IgD-negative memory B cell (primary cell): ENCODE data around the gene KCNIP1. TPM values are rescaled to one million over a fixed set of nuclear protein-coding genes. Genes with fewer than 3 reads are reported as not detected.
A peak's percentile ranks its signal among the peaks of the same experiment; 100 is the strongest.

Experiments used
- H3K27ac Mint-ChIP-seq, 3 donors: one replicate each; pipeline ENCODE4 v1.8.0; 2020 to 2022; ENCODE audit warnings: mild to moderate bottlenecking in 3 of 3, mixed read lengths in 3 of 3, moderate library complexity in 1 of 3
- H3K27me3 Mint-ChIP-seq: one replicate; pipeline ENCODE4 v1.8.0; 2021; ENCODE audit warnings: mixed read lengths
- H3K36me3 Mint-ChIP-seq: one replicate; pipeline ENCODE4 v1.8.0; 2020; ENCODE audit warnings: mild to moderate bottlenecking, mixed read lengths
- H3K4me1 Mint-ChIP-seq, 3 donors: one replicate each; pipeline ENCODE4 v1.8.0; 2020 to 2022; ENCODE audit warnings: mixed read lengths in 3 of 3, mild to moderate bottlenecking in 1 of 3
- H3K4me3 Mint-ChIP-seq, 4 donors: one replicate each; pipeline ENCODE4 v1.8.0; 2020 to 2022; ENCODE audit warnings: mild to moderate bottlenecking in 4 of 4, mixed read lengths in 4 of 4, moderate library complexity in 3 of 4
- H3K9me3 Mint-ChIP-seq, 3 donors: one replicate each; pipeline ENCODE4 v1.8.0; 2020 to 2021; ENCODE audit warnings: mixed read lengths in 3 of 3, mild to moderate bottlenecking in 1 of 3
- polyA plus RNA-seq: library from polyadenylated mRNA; unstranded; fragments of 300-500 nt; fragmentation: Illumina TruSeq; gene quantifications from one replicate; pipeline ENCODE4 v1.2.3, GENCODE V29; 2021

The KCNIP1 gene
- polyA plus RNA-seq, 1 donor from 2014 or later = not detected

DNA sequence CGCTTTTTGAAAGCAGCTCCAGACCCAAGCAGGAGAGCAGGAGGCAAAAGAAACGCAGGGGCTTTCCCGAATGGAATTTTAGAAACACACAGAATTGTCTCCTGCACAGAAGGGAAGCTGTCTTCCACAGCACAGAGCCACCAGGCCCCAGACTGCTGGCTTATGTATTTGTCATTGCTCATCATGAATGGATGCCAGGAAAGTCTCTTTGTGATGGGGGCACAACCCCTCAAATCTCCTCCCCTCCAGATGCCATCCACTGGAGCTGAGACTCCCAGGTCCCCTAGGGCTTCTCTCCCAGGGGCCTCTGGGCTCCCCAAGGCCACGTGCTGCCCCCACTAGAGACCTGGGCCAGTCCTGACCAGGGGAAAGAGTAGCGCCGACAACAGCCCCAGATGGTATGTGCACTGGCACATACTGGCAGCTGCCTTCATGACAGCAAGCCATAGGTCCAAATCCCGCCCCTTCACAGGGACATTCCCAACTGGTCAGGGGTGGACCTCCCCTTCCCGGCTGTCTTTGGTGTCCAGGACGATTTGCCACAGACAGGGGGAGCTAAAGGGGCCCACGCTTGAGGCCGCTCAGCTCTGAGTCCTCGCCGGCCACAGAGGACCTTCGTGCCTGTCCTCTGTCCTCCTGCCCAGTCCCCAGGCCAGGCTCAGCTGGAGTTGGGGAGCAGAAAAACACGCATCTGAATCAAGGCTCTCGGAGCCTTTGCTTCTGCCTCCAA lies 127.8 kb downstream of the KCNIP1 start:
- H3K36me3 Mint-ChIP-seq = no peaks in the 10 kb centered on the region
- no peaks in the 10 kb centered on the region for H3K9me3 Mint-ChIP-seq
- H3K27me3 Mint-ChIP-seq = peaks cover 23% of the 10 kb centered on the region

DNA sequence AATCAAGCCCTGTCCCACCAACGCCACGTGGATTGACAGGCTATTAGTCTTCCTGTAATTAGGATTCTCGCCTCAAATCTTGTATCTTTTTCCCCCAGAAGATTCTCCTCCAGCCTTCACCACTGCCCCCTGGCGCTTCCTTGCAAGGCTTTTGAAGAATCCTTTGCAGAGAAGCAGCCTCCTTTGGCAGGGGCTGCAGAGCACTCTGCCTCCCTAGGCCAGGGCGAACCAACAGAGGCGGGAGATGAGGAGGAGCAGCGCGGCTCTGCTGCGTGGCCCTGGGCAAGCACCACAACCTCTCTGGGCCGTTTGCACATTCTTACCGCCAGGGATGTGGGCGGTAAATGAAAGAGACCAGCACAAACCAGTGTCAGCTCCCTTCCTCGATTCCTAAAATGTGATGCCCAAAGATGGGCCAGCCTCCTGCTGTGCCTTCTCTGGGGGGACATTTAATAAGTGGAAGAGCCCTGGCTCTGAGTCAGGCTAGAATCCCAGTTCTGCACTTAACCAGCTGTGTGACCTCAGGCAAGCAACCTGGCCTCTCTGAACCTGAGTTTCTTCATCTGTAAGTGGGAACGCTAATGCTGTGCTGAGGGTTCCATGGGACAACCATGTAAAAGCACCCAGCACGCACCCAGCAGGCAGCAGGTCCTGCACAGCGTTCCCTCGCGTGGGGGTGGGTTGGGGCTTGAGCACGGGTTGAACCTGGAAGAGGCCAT lies 128.6 kb downstream of the KCNIP1 start:
- Mint-ChIP-seq H3K27ac (peak overlapping the region in 1 of 3 donors; percentile 29), H3K4me3 (no peak overlapping the region), H3K9me3 (no peaks in the 10 kb centered on the region), H3K4me1 (peaks cover 8 to 11% (median 9%) of the 10 kb centered on the region in 3 donors), H3K36me3 (no peaks in the 10 kb centered on the region), H3K27me3 (peaks cover 24% of the 10 kb centered on the region)

More for the DNA sequence above, 127.8 kb downstream of the KCNIP1 start:
- no peak overlapping the region for H3K4me3 Mint-ChIP-seq
- peaks cover 8 to 11% (median 9%) of the 10 kb centered on the region in 3 donors for H3K4me1 Mint-ChIP-seq
- peak overlapping the region in 1 of 3 donors; percentile 29 for H3K27ac Mint-ChIP-seq

DNA sequence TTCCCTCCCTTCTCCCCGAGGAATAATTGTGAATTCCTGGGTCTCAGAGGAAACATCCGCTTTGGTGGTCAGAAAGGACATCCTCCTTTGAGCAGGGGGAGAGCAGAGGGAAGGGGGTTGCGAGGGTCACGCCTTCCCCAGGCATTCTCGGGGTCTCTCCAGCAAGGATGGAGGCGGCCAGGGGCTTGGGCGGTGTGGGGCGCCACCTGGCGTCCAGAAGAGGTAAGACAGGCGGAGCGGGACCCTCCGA lies 129.1 kb downstream of the KCNIP1 start:
- peak overlapping the region in 3 of 4 donors; percentile 32 to 84 (median 56) for H3K4me3 Mint-ChIP-seq
- H3K27me3 Mint-ChIP-seq = peaks cover 24% of the 10 kb centered on the region
- H3K9me3 Mint-ChIP-seq = no peaks in the 10 kb centered on the region
- peaks cover 8 to 11% (median 9%) of the 10 kb centered on the region in 3 donors for H3K4me1 Mint-ChIP-seq
- H3K36me3 Mint-ChIP-seq = no peaks in the 10 kb centered on the region
- no peak overlapping the region for H3K27ac Mint-ChIP-seq

DNA sequence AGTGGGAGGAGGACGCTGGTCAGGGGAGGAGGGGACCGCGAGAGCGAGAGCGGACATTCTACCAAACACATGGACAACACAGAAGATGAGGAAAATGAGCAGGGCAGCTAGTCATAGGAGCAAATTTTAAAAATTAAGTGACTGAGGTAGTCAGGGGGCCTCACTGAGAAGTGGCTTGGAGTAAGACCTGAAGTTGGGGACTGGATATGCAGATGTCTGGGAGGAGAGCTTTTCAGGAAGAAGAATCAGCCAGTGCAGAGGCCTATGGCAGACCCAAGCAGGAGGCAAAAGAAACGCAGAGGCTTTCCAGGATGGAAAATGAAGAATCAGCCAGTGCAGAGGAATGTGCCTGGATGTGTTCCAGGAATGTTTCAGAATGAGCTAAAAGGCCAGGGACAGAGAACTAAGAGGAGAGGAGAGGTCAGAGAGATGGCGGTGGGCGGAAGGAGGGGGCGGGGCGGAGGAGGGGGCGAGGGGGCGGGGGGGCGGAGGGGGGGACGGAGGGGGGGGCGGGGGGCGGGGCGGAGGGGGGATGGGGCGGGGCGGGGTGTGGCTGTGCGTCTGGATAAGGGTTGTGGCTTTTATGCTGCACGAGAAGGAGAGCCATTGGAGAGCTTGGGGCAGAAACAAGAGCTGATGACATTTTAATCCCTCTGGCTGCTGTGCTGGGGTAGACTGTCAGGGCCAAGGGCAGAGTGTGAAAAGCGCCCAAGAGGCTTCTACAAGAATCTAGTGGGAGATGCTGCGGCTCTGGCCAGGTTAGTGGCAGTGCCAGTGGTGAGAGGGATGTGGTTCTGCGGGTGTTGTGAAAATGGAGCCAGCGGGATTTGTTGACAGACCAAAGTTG lies 129.6 kb downstream of the KCNIP1 start:
- Mint-ChIP-seq H3K27ac (no peak overlapping the region), H3K36me3 (no peaks in the 10 kb centered on the region)

DNA sequence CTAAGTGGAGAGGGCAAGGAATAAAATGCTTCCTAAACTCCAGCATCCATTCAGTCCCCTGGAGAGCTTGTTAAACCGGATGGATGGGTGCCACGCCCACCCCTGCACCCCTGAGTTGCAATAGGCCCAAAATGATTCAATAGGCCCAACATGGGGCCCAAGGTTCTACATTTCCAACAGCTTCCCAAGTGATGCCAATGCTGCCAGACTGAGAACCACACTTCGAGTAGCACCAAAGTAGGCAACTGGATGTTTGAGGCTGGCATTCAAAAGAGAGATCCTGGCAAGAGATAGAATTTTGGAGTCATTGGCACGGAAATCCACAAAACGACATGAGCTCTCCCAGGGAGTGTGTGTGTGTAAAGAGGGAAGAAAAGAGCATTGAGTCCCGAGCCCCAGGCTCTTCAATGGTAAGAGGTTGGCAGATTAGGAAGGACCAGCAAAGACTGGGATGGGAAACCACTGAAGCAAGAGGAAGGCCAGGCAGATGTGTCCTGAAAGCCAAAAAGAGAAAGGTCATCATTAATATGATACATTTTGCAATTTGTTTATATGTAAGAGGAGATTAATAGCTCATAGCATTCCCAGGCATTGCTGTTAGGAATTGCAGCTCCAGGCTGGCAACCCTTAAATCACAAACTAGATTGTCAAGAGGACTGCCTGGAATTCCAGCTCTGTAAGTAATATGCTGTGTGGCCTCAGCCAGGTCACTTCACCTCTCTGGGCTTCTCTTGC lies 130.6 kb downstream of the KCNIP1 start:
- Mint-ChIP-seq H3K4me1 (peaks cover 8 to 11% (median 9%) of the 10 kb centered on the region in 3 donors), H3K27ac (no peak overlapping the region), H3K4me3 (no peak overlapping the region), H3K36me3 (no peaks in the 10 kb centered on the region), H3K27me3 (peaks cover 25% of the 10 kb centered on the region), H3K9me3 (no peaks in the 10 kb centered on the region)

More for the DNA sequence above, 129.6 kb downstream of the KCNIP1 start:
- peaks cover 8 to 11% (median 9%) of the 10 kb centered on the region in 3 donors for H3K4me1 Mint-ChIP-seq
- peaks cover 25% of the 10 kb centered on the region for H3K27me3 Mint-ChIP-seq
- peak overlapping the region in 3 of 4 donors; percentile 32 to 84 (median 56) for H3K4me3 Mint-ChIP-seq
- no peaks in the 10 kb centered on the region for H3K9me3 Mint-ChIP-seq

DNA sequence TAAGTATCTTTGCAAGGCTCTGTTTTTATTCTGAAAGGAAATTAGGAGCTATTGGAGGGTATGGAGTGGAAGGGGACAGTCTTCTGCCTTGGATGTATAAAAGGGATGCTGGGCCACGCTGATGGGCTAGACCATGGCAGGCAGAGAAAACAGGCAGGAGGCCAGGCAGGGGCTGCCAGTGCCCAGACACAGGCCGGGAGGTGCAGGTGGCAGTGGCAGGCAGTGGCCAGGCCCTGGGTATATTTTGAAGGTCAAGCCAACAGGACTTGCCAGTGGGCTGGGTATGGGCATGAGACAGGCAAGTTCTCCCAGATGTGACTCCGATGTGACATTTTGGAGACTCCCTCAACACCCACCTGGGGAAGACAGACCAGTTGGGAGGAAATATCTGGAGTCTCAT lies 131.9 kb downstream of the KCNIP1 start:
- no peaks in the 10 kb centered on the region for H3K36me3 Mint-ChIP-seq
- peaks cover 8 to 11% (median 9%) of the 10 kb centered on the region in 3 donors for H3K4me1 Mint-ChIP-seq
- H3K9me3 Mint-ChIP-seq = no peaks in the 10 kb centered on the region
- H3K4me3 Mint-ChIP-seq = no peak overlapping the region
- H3K27me3 Mint-ChIP-seq = peaks cover 23% of the 10 kb centered on the region
- no peak overlapping the region for H3K27ac Mint-ChIP-seq

DNA sequence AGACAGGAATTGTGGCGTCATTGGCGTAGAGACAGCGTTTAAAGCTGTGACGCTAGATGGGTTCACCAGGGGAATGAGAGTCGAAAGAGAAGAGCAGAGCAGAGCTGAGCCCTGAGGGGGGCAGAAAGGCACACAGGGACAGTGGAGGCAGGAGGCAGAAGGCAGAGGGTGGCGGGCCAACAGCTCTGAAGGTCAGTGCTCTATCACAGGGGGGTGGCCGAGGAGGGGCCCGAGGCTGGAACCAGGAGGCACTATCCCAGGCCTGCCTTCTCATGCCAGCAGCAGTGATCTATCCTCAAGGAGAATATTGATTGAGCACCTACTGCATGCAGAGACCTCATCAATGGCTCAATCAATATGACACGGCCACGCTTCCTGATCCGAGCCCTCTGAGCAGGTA lies 132.4 kb downstream of the KCNIP1 start:
- H3K9me3 Mint-ChIP-seq = no peaks in the 10 kb centered on the region
- H3K27me3 Mint-ChIP-seq = peaks cover 23% of the 10 kb centered on the region
- H3K4me1 Mint-ChIP-seq = peaks cover 8 to 11% (median 9%) of the 10 kb centered on the region in 3 donors
- no peaks in the 10 kb centered on the region for H3K36me3 Mint-ChIP-seq
- no peak overlapping the region for H3K27ac Mint-ChIP-seq
- peak overlapping the region in 1 of 4 donors; percentile 21 for H3K4me3 Mint-ChIP-seq

DNA sequence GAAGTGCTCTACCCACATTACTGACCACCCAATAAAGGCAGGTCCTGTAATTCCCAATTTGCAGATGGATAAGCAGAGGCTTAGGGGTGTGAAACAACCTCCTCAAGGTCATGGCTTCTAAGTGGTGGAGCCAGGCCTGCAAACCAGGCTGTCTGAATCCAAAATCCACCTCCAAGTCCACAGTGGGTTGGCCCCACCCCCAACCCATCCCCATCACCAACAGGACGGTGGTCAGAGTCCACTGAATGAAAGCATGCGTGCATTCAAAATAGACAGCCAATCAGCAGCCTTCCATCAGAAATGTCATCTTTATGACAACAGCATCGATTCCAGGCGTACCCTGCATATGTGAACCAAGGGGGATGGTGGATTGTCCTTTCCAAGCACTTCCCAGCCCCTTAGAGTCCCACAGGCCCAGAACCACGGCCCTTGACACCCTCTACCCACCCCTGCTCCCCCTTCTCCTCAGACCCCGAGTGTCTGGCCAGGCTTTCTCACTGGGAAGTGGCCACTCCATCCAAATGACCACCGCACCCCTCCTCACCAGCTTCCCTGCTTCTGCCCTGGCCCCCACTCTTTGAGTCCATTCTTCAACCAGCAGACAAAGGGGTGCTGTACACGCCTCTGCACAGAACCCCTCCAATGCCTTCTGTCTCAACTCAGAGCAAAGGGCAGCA lies 133.1 kb downstream of the KCNIP1 start:
- Mint-ChIP-seq H3K4me3 (no peak overlapping the region), H3K27ac (no peak overlapping the region), H3K36me3 (no peaks in the 10 kb centered on the region), H3K9me3 (no peaks in the 10 kb centered on the region), H3K4me1 (peaks cover 8 to 11% (median 9%) of the 10 kb centered on the region in 3 donors), H3K27me3 (peaks cover 23% of the 10 kb centered on the region)

DNA sequence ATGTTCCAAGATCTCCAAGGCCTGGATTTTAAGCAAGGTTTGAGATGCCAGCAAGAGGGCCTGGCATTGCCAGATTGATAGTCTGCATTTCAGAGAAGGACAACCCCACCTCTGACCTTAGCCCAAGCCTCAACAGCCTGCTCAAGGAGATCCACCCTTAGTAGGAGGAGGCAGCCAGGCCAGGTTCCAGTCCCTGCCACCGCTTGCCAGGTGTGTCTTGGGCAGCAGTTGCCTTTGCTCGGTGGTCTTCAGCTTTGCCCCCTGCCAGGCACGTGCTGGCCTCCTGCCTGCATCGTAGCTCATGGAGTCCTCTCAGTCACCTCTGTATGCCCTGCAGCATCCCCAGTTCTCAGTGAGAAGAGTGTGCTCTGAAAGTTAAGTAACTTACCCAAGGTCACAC lies 134.2 kb downstream of the KCNIP1 start:
- peaks cover 6 to 9% (median 8%) of the 10 kb centered on the region in 3 donors for H3K4me1 Mint-ChIP-seq
- H3K27me3 Mint-ChIP-seq = peaks cover 16% of the 10 kb centered on the region
- no peak overlapping the region for H3K27ac Mint-ChIP-seq

DNA sequence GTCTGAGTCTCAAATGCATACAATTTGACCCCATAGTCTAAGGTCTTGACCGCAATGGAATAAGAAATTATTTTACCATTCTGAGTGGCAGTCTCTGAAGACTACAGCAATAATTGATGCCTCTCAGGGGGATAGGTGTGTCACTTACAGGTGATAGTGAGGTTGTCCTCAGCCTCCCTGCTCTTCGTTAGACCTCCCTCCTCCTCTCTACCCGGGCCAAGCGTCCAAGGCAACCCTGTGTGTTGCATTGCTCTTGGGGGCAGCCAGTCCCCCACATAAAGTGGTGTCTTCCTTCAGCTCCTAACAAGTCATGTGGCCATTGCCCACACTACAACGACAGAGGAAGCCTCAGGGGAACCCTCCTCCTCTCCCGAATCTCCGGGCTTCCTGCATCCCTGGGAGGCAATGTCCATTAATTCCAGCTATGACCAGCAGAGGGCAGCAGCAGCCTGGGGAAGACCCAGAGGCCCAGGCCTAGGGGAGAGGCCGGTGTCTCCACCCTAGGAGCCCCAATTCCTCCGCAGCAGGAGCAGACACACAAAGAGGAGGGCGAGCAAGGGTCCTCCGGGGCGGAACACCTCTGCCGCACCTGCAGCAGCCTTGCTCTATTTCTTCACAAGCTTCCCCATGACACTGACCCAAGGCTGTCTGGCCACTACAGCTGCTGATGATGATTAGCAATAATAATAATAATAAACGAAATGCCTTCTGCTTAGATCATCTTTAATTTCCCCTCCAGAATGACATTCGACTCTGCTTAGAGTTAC lies 134.8 kb downstream of the KCNIP1 start:
- Mint-ChIP-seq H3K9me3 (no peaks in the 10 kb centered on the region), H3K27ac (no peak overlapping the region), H3K4me1 (peaks cover 2 to 5% (median 3%) of the 10 kb centered on the region in 3 donors), H3K27me3 (peaks cover 15% of the 10 kb centered on the region), H3K4me3 (peak overlapping the region in 1 of 4 donors; percentile 33), H3K36me3 (no peaks in the 10 kb centered on the region)

More for the DNA sequence above, 134.2 kb downstream of the KCNIP1 start:
- Mint-ChIP-seq H3K36me3 (no peaks in the 10 kb centered on the region), H3K4me3 (no peak overlapping the region), H3K9me3 (no peaks in the 10 kb centered on the region)

DNA sequence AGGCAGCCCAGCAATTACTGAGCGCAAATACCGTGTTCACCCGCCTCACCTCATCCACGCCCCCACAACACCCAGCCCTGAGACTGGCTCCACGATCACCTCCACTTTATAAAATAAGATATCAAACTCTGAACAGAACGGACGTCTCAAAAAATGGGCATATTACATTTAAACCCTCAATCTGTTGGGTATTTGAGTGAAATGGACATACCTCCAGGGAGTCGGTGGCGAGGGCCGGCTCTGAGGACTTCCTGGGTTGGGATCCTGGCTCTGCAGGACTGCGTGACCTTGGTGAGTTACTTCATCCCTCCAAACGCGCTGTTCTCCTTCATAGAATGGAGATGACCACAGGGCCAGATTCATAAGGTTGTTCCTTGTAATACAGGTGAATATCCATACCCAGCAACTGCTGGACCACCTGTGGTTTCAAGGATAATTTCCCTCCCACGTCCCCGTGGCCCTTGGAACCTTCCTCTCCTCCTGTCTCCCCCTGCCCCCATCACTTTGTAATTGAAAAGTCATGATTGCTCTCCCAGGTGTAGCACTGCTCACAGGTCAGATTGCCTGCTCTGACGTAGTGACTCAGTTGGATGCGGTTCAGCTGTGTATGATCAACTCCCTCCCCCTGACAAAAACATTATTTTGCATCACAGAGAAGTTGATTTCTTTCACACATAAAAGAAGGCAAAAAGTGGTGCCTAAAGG lies 135.6 kb downstream of the KCNIP1 start:
- no peaks in the 10 kb centered on the region for H3K4me1 Mint-ChIP-seq
- no peaks in the 10 kb centered on the region for H3K36me3 Mint-ChIP-seq
- H3K4me3 Mint-ChIP-seq = no peak overlapping the region
- H3K27me3 Mint-ChIP-seq = peaks cover 15% of the 10 kb centered on the region
- no peak overlapping the region for H3K27ac Mint-ChIP-seq
- no peaks in the 10 kb centered on the region for H3K9me3 Mint-ChIP-seq

DNA sequence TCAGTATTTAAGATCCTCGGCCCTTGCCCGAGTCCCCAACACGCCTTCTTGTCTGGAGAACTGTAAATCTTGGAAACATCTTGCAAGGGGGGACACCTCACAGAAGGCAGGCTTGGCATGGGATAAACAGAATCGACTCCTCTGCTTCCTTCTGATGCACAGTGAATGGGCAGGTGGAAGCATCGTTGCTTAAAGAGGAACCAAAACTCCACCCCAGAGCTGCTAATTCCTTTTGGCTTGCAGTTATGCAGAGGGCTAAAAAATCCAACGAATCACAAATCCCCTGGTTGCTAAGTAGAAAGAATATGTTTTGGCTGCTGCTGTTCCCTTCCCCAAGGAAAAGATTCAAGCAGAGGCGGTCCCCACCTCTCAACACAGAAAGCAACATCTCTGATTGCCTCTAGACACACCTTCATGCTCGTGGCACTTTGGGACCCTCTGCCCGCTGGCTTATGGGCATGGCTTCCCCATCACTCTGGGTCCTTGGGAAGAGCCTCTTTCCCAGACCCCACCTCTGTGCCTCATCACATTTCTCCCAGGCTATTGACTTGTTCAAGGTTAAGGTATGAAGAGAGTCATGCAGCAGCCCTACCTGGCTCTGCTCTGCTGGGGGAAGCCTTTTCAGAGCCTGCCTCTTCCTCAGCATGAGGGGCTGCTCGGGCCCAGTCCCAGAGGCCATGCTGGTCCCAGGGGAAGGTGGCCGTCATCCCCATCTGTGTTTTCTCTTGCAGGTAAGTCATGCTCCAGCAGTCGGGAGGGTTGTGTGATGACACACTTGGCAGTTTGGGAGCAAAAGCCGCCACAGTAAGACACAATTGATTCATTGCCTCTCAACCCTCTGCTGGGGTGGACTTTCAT lies 137.1 kb downstream of the KCNIP1 start:
- no peak overlapping the region for H3K4me3 Mint-ChIP-seq
- no peaks in the 10 kb centered on the region for H3K36me3 Mint-ChIP-seq
- no peaks in the 10 kb centered on the region for H3K4me1 Mint-ChIP-seq
- H3K27me3 Mint-ChIP-seq = peaks cover 15% of the 10 kb centered on the region
- H3K27ac Mint-ChIP-seq = peak overlapping the region in 1 of 3 donors; percentile 67
- H3K9me3 Mint-ChIP-seq = no peaks in the 10 kb centered on the region
